CD4-positive, alpha-beta T cell treated with Interleukin-4 for 1 hour (primary cell): ENCODE data around the gene GCC1.
"Not testable (repeated sequence)": the region's sequence is repeated elsewhere in the genome, so short reads cannot be mapped to it uniquely, and the experiment has no call there.

Source experiments
- DNase-seq, 2 donors: peaks; one replicate each; pipeline ENCODE4 v3.0.0-alpha.2; 2020 to 2022

The GCC1 gene

GRCh38 chr7:127588697-127589482 is 3.5 kb upstream of the GCC1 start:
- peak in 1 of 2 donors; percentile 29 for DNase-seq

GRCh38 chr7:127588019-127588696 is 2.8 kb upstream of the GCC1 start, which contains the start of gene ARF5:
Gene ARF5 (plus strand): TSS chr7:127588411. CDS start chr7:127588499, 88 bp downstream.
- DNase-seq, result peak; percentile 90 to 91

GRCh38 chr7:127587663-127588018 is 2.2 kb upstream of the GCC1 start:
- DNase-seq, result no peak

- no peak for DNase-seq
These were observed 950 bp upstream of the GCC1 start for GRCh38 chr7:127586346-127586745.

- no peak for DNase-seq
These were observed 750 bp downstream of the GCC1 start for GRCh38 chr7:127584648-127585043.

GRCh38 chr7:127582361-127582760 is 3.0 kb downstream of the GCC1 start:
- no peak for DNase-seq

- no peak for DNase-seq
These were observed 3.7 kb downstream of the GCC1 start for GRCh38 chr7:127581716-127582115.

GRCh38 chr7:127580612-127581011 is 4.8 kb downstream of the GCC1 start:
- no peak for DNase-seq

- DNase-seq, result no peak
These were observed 6.6 kb downstream of the GCC1 start for GRCh38 chr7:127578711-127579275.

- no peak for DNase-seq
These were observed 7.2 kb downstream of the GCC1 start for GRCh38 chr7:127578036-127578684.

- no peak for DNase-seq
These were observed 13.5 kb downstream of the GCC1 start for GRCh38 chr7:127571741-127572505.

- DNase-seq, result not testable (repeated sequence)
These were observed 17.4 kb downstream of the GCC1 start for GRCh38 chr7:127568034-127568433.

GRCh38 chr7:127566242-127566641 is 19.2 kb downstream of the GCC1 start:
- DNase-seq, result no peak

GRCh38 chr7:127557803-127558202 is 27.6 kb downstream of the GCC1 start:
- DNase-seq, result no peak

GRCh38 chr7:127556404-127556803 is 29.0 kb downstream of the GCC1 start:
- DNase-seq, result no peak

- no peak for DNase-seq
These were observed 33.5 kb downstream of the GCC1 start for GRCh38 chr7:127551941-127552340.

- no peak for DNase-seq
These were observed 35.1 kb downstream of the GCC1 start for GRCh38 chr7:127550247-127550646.

GRCh38 chr7:127546313-127546712 is 39.1 kb downstream of the GCC1 start:
- DNase-seq, result no peak

- DNase-seq, result no peak
These were observed 43.8 kb downstream of the GCC1 start for GRCh38 chr7:127541548-127541947.

- not testable (repeated sequence) for DNase-seq
These were observed 44.9 kb downstream of the GCC1 start for GRCh38 chr7:127540461-127540860.

GRCh38 chr7:127539116-127539515 is 46.3 kb downstream of the GCC1 start:
- no peak for DNase-seq

GRCh38 chr7:127536741-127537140 is 48.7 kb downstream of the GCC1 start:
- DNase-seq, result no peak

- DNase-seq, result no peak
These were observed 49.1 kb downstream of the GCC1 start for GRCh38 chr7:127536394-127536691.
